HL-60 (cell line): ENCODE data around the gene SYTL2.

Source experiments
- DNase-seq, 2 experiments: peaks; one replicate each; pipeline ENCODE4 v3.0.0-alpha.2; 2010 to 2020; ENCODE audit warnings: low read depth in 1 of 2, low spot score in 1 of 2
- H3K27ac ChIP-seq: fragments of 250-450 bp; sonication (Bioruptor Pico); replicated peaks from 2 replicates; pipeline ENCODE4 v1.5.1; 2020; ENCODE audit warnings: mild to moderate bottlenecking, moderate library complexity
- H3K27me3 ChIP-seq: fragments of 250-450 bp; sonication (Bioruptor Pico); 2 replicates; pipeline ENCODE4 v1.5.1; 2021; ENCODE audit warnings: mild to moderate bottlenecking, moderate library complexity; ENCODE audit not compliant: insufficient read depth, poor library complexity, severe bottlenecking
- H3K4me3 ChIP-seq: replicated peaks from 2 replicates; pipeline ENCODE4 v1.5.1; 2011; ENCODE audit warnings: mild to moderate bottlenecking, control low read depth, low read length; ENCODE audit not compliant: insufficient read depth
- CTCF ChIP-seq: IDR thresholded peaks from one replicate; pipeline ENCODE4 v1.5.1; 2011; ENCODE audit warnings: low read length, control low read depth, inconsistent platforms; ENCODE audit not compliant: insufficient read depth
- GABPA ChIP-seq: IDR thresholded peaks from 2 replicates; pipeline ENCODE4 v1.6.1; 2012; ENCODE audit warnings: low read depth
- POLR2AphosphoS5 ChIP-seq: IDR thresholded peaks from 2 replicates; pipeline ENCODE4 v1.6.1; 2012; ENCODE audit warnings: low read depth
- REST ChIP-seq: IDR thresholded peaks from 2 replicates; pipeline ENCODE4 v1.6.1; 2012; ENCODE audit warnings: low read depth; ENCODE audit not compliant: insufficient replicate concordance
- SPI1 ChIP-seq: IDR thresholded peaks from 2 replicates; pipeline ENCODE4 v1.6.1; 2012; ENCODE audit warnings: low read depth, mild to moderate bottlenecking, borderline replicate concordance

SYTL2 gene

GRCh38 chr11:85712953-85713352, 98.0 kb downstream of the SYTL2 start:
- no peak for TF ChIP-seq POLR2AphosphoS5
- TF ChIP-seq CTCF, result no peak
- H3K27ac ChIP-seq, result no peak overlapping the region
- no peak overlapping the region for H3K4me3 ChIP-seq
- DNase-seq, result no peak
- no peaks in the 10 kb centered on the region for H3K27me3 ChIP-seq

- Histone ChIP-seq H3K27ac (no peak overlapping the region), H3K27me3 (peaks cover under 1% of the 10 kb centered on the region), H3K4me3 (no peak overlapping the region)
- TF ChIP-seq CTCF, result no peak
- TF ChIP-seq SPI1, result no peak
- TF ChIP-seq GABPA, result no peak
- TF ChIP-seq REST, result no peak
- no peak for TF ChIP-seq POLR2AphosphoS5
- DNase-seq, result no peak
Observed at GRCh38 chr11:85710917-85711316, 100.0 kb downstream of the SYTL2 start.

- peaks cover 2% of the 10 kb centered on the region for H3K27me3 ChIP-seq
- DNase-seq, result no peak
- TF ChIP-seq POLR2AphosphoS5 (no peak), SPI1 (no peak), GABPA (no peak), CTCF (no peak), REST (no peak)
- H3K4me3 ChIP-seq, result no peak overlapping the region
- H3K27ac ChIP-seq, result no peak overlapping the region
Observed at GRCh38 chr11:85709941-85710702, 100.8 kb downstream of the SYTL2 start.

GRCh38 chr11:85705800-85706199, 105.1 kb downstream of the SYTL2 start:
- no peak overlapping the region for H3K4me3 ChIP-seq
- no peak for DNase-seq
- TF ChIP-seq SPI1, result no peak
- TF ChIP-seq GABPA, result no peak
- TF ChIP-seq CTCF, result no peak
- no peak for TF ChIP-seq REST
- no peak for TF ChIP-seq POLR2AphosphoS5
- no peak overlapping the region for H3K27ac ChIP-seq
- peaks cover 2% of the 10 kb centered on the region for H3K27me3 ChIP-seq
